ENCODE data around the gene OR4D1.
"Not testable (repeated sequence)": the region's sequence is repeated elsewhere in the genome, so short reads cannot be mapped to it uniquely, and the experiment has no call there.

Gene OR4D1

GRCh38 chr17:58147930-58148434, at the start of gene OR4D1:
Gene OR4D1 (plus strand): TSS chr17:58148384. CDS start chr17:58155154, 6,770 bp downstream.
- DNase-seq: no peak

GRCh38 chr17:58100506-58100905, 47.7 kb upstream of the OR4D1 start:
- DNase-seq: no peak

- not testable (repeated sequence) for DNase-seq
Observed at GRCh38 chr17:58101898-58102297, 46.3 kb upstream of the OR4D1 start.

- no peak for DNase-seq
Observed at GRCh38 chr17:58105093-58105492, 43.1 kb upstream of the OR4D1 start.

- no peak for DNase-seq
Observed at GRCh38 chr17:58107306-58107705, 40.9 kb upstream of the OR4D1 start.

- no peak for DNase-seq
Observed at GRCh38 chr17:58109197-58109596, 39.0 kb upstream of the OR4D1 start.

- no peak for DNase-seq
Observed at GRCh38 chr17:58110012-58110411, 38.2 kb upstream of the OR4D1 start.

GRCh38 chr17:58111676-58112075, 36.5 kb upstream of the OR4D1 start:
- DNase-seq: no peak

GRCh38 chr17:58112970-58113631, 35.1 kb upstream of the OR4D1 start:
- DNase-seq: peak; percentile 30

- DNase-seq: no peak
Observed at GRCh38 chr17:58113947-58114346, 34.2 kb upstream of the OR4D1 start.

GRCh38 chr17:58117382-58117781, 30.8 kb upstream of the OR4D1 start:
- DNase-seq: no peak

- no peak for DNase-seq
Observed at GRCh38 chr17:58119491-58119890, 28.7 kb upstream of the OR4D1 start.

GRCh38 chr17:58120195-58120822, 27.9 kb upstream of the OR4D1 start:
- DNase-seq: no peak

GRCh38 chr17:58121925-58122324, 26.3 kb upstream of the OR4D1 start:
- DNase-seq: no peak

- DNase-seq: no peak
Observed at GRCh38 chr17:58127846-58128245, 20.3 kb upstream of the OR4D1 start.

GRCh38 chr17:58132697-58133096, 15.5 kb upstream of the OR4D1 start:
- not testable (repeated sequence) for DNase-seq

- DNase-seq: no peak
Observed at GRCh38 chr17:58136669-58137279, 11.4 kb upstream of the OR4D1 start.

GRCh38 chr17:58141505-58141904, 6.7 kb upstream of the OR4D1 start:
- no peak for DNase-seq

- not testable (repeated sequence) for DNase-seq
Observed at GRCh38 chr17:58143335-58143734, 4.8 kb upstream of the OR4D1 start.

- DNase-seq: no peak
Observed at GRCh38 chr17:58144801-58145200, 3.4 kb upstream of the OR4D1 start.

- DNase-seq: no peak
Observed at GRCh38 chr17:58148609-58149008, 425 bp downstream of the OR4D1 start.

- no peak for DNase-seq
Observed at GRCh38 chr17:58150394-58150793, 2.2 kb downstream of the OR4D1 start.

GRCh38 chr17:58153046-58153445, 4.9 kb downstream of the OR4D1 start:
- DNase-seq: no peak

GRCh38 chr17:58153671-58154070, 5.5 kb downstream of the OR4D1 start:
- no peak for DNase-seq
